HG03469 (cell line): ENCODE data around the gene RTCB.
"Not testable (repeated sequence)": the region's sequence is repeated elsewhere in the genome, so short reads cannot be mapped to it uniquely, and the experiment has no call there.

ENCODE experiments used
- ATAC-seq: cut with Tn5 transposase; IDR thresholded peaks from one replicate; pipeline ENCODE4 v1.9.1; 2021; ENCODE audit warnings: mild to moderate bottlenecking, moderate library complexity, moderate number of reproducible peaks; ENCODE audit not compliant: unreplicated experiment

RTCB gene

GRCh38 chr22:32395107-32395506, 16.9 kb downstream of the RTCB start:
- ATAC-seq = no peak

- ATAC-seq = no peak
Observed at GRCh38 chr22:32389685-32390084, 22.4 kb downstream of the RTCB start.

- ATAC-seq = no peak
Observed at GRCh38 chr22:32385681-32386080, 26.4 kb downstream of the RTCB start.

GRCh38 chr22:32380991-32381390, 31.1 kb downstream of the RTCB start:
- ATAC-seq = no peak

GRCh38 chr22:32378707-32379272, 33.3 kb downstream of the RTCB start:
- ATAC-seq = no peak

GRCh38 chr22:32376681-32377080, 35.4 kb downstream of the RTCB start:
- ATAC-seq = no peak

- no peak for ATAC-seq
Observed at GRCh38 chr22:32375678-32376450, 36.2 kb downstream of the RTCB start.

- ATAC-seq = no peak
Observed at GRCh38 chr22:32364210-32364609, 47.8 kb downstream of the RTCB start.

- ATAC-seq = no peak
Observed at GRCh38 chr22:32361257-32361656, 50.8 kb downstream of the RTCB start.

GRCh38 chr22:32360096-32360495, 52.0 kb downstream of the RTCB start:
- not testable (repeated sequence) for ATAC-seq

GRCh38 chr22:32357567-32357966, 54.5 kb downstream of the RTCB start, which contains the start of gene RFPL3:
TSS of gene RFPL3 (plus strand) at chr22:32357867. CDS start at chr22:32358072, 205 bp downstream.
- not testable (repeated sequence) for ATAC-seq

- ATAC-seq = no peak
Observed at GRCh38 chr22:32355760-32356159, 56.3 kb downstream of the RTCB start.

GRCh38 chr22:32354360-32355351, 57.4 kb downstream of the RTCB start:
- ATAC-seq = no peak

- ATAC-seq = no peak
Observed at GRCh38 chr22:32353840-32354239, 58.2 kb downstream of the RTCB start.

- no peak for ATAC-seq
Observed at GRCh38 chr22:32353292-32353691, 58.8 kb downstream of the RTCB start.

GRCh38 chr22:32352681-32353080, 59.4 kb downstream of the RTCB start:
- ATAC-seq = no peak

- ATAC-seq = not testable (repeated sequence)
Observed at GRCh38 chr22:32351875-32352274, 60.2 kb downstream of the RTCB start.

- ATAC-seq = no peak
Observed at GRCh38 chr22:32348031-32348611, 63.9 kb downstream of the RTCB start.

GRCh38 chr22:32343941-32344340, 68.1 kb downstream of the RTCB start:
- no peak for ATAC-seq

- ATAC-seq = no peak
Observed at GRCh38 chr22:32342977-32343376, 69.1 kb downstream of the RTCB start.
